HCT116 (cell line): ENCODE data around the gene FAM200B.

Experiments used
- EZH2 ChIP-seq: fragments of 200-600 bp; sonication (generic); IDR thresholded peaks from 2 replicates; pipeline ENCODE4 v1.6.1; 2017; ENCODE audit warnings: antibody characterized with exemption, mixed run types
- YY1 ChIP-seq: IDR thresholded peaks from 2 replicates; pipeline ENCODE4 v1.6.1; 2011; ENCODE audit warnings: low read length, low read depth, moderate library complexity, mild to moderate bottlenecking; ENCODE audit not compliant: insufficient replicate concordance; ENCODE audit errors: extremely low read depth
- TF ChIP-seq, protein P1 (sequence below), 3 experiments: fragments of 200-600 bp in 1 of 3; sonication (generic) in 1 of 3; IDR thresholded peaks in 2 of 3; conservative IDR thresholded peaks in 1 of 3; 2 replicates each; pipeline ENCODE4 v1.5.1; 2012 to 2017; ENCODE audit warnings: low read depth in 2 of 3, low read length in 2 of 3, antibody characterized with exemption in 1 of 3, borderline replicate concordance in 1 of 3, control low read depth in 1 of 3, mild to moderate bottlenecking in 1 of 3, mixed read lengths in 1 of 3, mixed run types in 1 of 3, moderate library complexity in 1 of 3; ENCODE audit not compliant: insufficient read depth in 1 of 3

DNA sequence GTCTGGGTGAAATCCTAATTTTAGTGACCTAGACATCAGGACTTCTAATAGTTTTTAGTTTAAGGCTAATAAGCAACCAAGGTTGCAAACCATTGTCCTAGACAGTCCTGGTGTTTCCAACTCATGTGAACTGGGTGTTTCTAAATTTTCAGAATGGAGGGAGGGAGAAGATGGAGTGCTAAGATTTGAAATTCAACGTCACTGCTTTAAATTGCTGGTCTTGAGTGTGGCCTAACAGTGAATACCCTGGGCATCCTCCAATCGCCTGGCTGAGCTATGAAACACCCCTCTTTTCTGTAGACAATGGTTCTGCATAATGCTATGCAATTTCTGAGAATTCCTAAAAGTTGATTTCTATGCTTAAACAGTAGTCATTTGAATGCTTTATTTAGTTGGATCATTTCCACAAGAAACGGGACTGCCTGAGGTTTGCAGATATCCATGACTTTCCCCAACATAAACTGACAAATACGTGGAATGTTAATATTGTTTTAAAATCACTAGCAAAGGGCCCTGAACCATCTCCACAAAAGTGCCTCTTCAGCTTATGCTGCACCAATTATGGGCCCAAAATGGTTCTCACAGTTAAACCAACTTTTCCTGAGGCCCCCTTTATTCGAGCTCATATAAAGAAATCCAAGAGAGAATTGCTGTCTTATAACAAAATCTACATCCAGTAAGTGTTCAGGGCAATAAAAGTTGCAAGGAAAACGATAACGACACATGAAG, 27.6 kb upstream of the FAM200B start:
- TF ChIP-seq, protein P1, sequence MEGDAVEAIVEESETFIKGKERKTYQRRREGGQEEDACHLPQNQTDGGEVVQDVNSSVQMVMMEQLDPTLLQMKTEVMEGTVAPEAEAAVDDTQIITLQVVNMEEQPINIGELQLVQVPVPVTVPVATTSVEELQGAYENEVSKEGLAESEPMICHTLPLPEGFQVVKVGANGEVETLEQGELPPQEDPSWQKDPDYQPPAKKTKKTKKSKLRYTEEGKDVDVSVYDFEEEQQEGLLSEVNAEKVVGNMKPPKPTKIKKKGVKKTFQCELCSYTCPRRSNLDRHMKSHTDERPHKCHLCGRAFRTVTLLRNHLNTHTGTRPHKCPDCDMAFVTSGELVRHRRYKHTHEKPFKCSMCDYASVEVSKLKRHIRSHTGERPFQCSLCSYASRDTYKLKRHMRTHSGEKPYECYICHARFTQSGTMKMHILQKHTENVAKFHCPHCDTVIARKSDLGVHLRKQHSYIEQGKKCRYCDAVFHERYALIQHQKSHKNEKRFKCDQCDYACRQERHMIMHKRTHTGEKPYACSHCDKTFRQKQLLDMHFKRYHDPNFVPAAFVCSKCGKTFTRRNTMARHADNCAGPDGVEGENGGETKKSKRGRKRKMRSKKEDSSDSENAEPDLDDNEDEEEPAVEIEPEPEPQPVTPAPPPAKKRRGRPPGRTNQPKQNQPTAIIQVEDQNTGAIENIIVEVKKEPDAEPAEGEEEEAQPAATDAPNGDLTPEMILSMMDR (IDR thresholded peaks at IDR 0.05 in 2 of 3, conservative IDR thresholded peaks at IDR 0.05 in 1 of 3; ENCODE audit: borderline replicate concordance in 1 of 3, insufficient read depth in 1 of 3, low read depth in 2 of 3, low read length in 2 of 3) = no peak
- TF ChIP-seq YY1 = no peak
- no peak for TF ChIP-seq EZH2
